HCT116 (cell line): Measurements from ENCODE around the gene VWF.

Experiments
- CTCF ChIP-seq, 3 experiments: fragments of 200-600 bp in 1 of 3; sonication (generic) in 1 of 3; IDR thresholded peaks in 2 of 3; conservative IDR thresholded peaks in 1 of 3; 2 replicates each; pipeline ENCODE4 v1.5.1; 2012 to 2017; ENCODE audit warnings: low read depth in 2 of 3, low read length in 2 of 3, antibody characterized with exemption in 1 of 3, borderline replicate concordance in 1 of 3, control low read depth in 1 of 3, mild to moderate bottlenecking in 1 of 3, mixed read lengths in 1 of 3, mixed run types in 1 of 3, moderate library complexity in 1 of 3; ENCODE audit not compliant: insufficient read depth in 1 of 3
- EZH2 ChIP-seq: fragments of 200-600 bp; sonication (generic); IDR thresholded peaks from 2 replicates; pipeline ENCODE4 v1.6.1; 2017; ENCODE audit warnings: antibody characterized with exemption, mixed run types
- JUND ChIP-seq: IDR thresholded peaks from 2 replicates; pipeline ENCODE4 v1.6.1; 2012
- POLR2A ChIP-seq: IDR thresholded peaks from 2 replicates; pipeline ENCODE4 v1.7.0; 2011; ENCODE audit warnings: borderline replicate concordance; ENCODE audit not compliant: insufficient read depth, insufficient read length; ENCODE audit errors: extremely low read depth
- POLR2AphosphoS5 ChIP-seq: IDR thresholded peaks from 2 replicates; pipeline ENCODE4 v1.6.1; 2011; ENCODE audit warnings: mild to moderate bottlenecking, low read depth, low read length, moderate library complexity
- REST ChIP-seq: IDR thresholded peaks from 2 replicates; pipeline ENCODE4 v1.6.1; 2012; ENCODE audit warnings: low read depth

GRCh38 chr12:6132496-6132895 is 8.0 kb upstream of the VWF start:
- no peak for TF ChIP-seq CTCF (IDR thresholded peaks at IDR 0.05 in 2 of 3, conservative IDR thresholded peaks at IDR 0.05 in 1 of 3; ENCODE audit: borderline replicate concordance in 1 of 3, insufficient read depth in 1 of 3, low read depth in 2 of 3, low read length in 2 of 3)
- TF ChIP-seq EZH2 = no peak
- no peak for TF ChIP-seq REST
- no peak for TF ChIP-seq JUND
- no peak for TF ChIP-seq POLR2A
- TF ChIP-seq POLR2AphosphoS5 = no peak
